Measurements from ENCODE around the gene BLOC1S5.
"Not testable (repeated sequence)": the region's sequence is repeated elsewhere in the genome, so short reads cannot be mapped to it uniquely, and the experiment has no call there.

The BLOC1S5 gene

GRCh38 chr6:8080362-8081151 lies 16.4 kb upstream of the BLOC1S5 start:
- no peak for DNase-seq

- DNase-seq, result no peak
Observed at GRCh38 chr6:8079126-8079525, 14.9 kb upstream of the BLOC1S5 start.

- DNase-seq, result no peak
Observed at GRCh38 chr6:8077991-8078390, 13.8 kb upstream of the BLOC1S5 start.

GRCh38 chr6:8075704-8076103 lies 11.5 kb upstream of the BLOC1S5 start:
- no peak for DNase-seq

GRCh38 chr6:8075185-8075584 lies 11.0 kb upstream of the BLOC1S5 start:
- no peak for DNase-seq

GRCh38 chr6:8074213-8074612 lies 10.0 kb upstream of the BLOC1S5 start:
- DNase-seq, result no peak

GRCh38 chr6:8073758-8074157 lies 9.6 kb upstream of the BLOC1S5 start:
- DNase-seq, result no peak

- no peak for DNase-seq
Observed at GRCh38 chr6:8070718-8071117, 6.5 kb upstream of the BLOC1S5 start.

- no peak for DNase-seq
Observed at GRCh38 chr6:8069631-8070284, 5.6 kb upstream of the BLOC1S5 start.

- no peak for DNase-seq
Observed at GRCh38 chr6:8069151-8069550, 5.0 kb upstream of the BLOC1S5 start.

GRCh38 chr6:8066108-8066507 lies 1.9 kb upstream of the BLOC1S5 start:
- DNase-seq, result no peak

GRCh38 chr6:8065519-8065911 lies 1.3 kb upstream of the BLOC1S5 start:
- no peak for DNase-seq

GRCh38 chr6:8064638-8065518 lies 689 bp upstream of the BLOC1S5 start:
- no peak for DNase-seq

GRCh38 chr6:8061736-8062135 lies 2.5 kb downstream of the BLOC1S5 start:
- no peak for DNase-seq

- DNase-seq, result no peak
Observed at GRCh38 chr6:8060346-8060745, 3.8 kb downstream of the BLOC1S5 start.

- DNase-seq, result no peak
Observed at GRCh38 chr6:8059129-8059528, 5.1 kb downstream of the BLOC1S5 start.

- no peak for DNase-seq
Observed at GRCh38 chr6:8057793-8058192, 6.4 kb downstream of the BLOC1S5 start.

GRCh38 chr6:8057263-8057662 lies 6.9 kb downstream of the BLOC1S5 start:
- no peak for DNase-seq

GRCh38 chr6:8054276-8054675 lies 9.9 kb downstream of the BLOC1S5 start:
- no peak for DNase-seq

- no peak for DNase-seq
Observed at GRCh38 chr6:8047541-8048292, 16.5 kb downstream of the BLOC1S5 start.

- DNase-seq, result not testable (repeated sequence)
Observed at GRCh38 chr6:8045769-8046168, 18.4 kb downstream of the BLOC1S5 start.

- DNase-seq, result no peak
Observed at GRCh38 chr6:8043221-8043620, 21.0 kb downstream of the BLOC1S5 start.
